NT2/D1 (cell line): ENCODE measurements around the gene PIK3AP1.
"Not testable (repeated sequence)": the region's sequence is repeated elsewhere in the genome, so short reads cannot be mapped to it uniquely, and the experiment has no call there.

Experiments used
- SUZ12 ChIP-seq: IDR thresholded peaks from 2 replicates; pipeline ENCODE4 v1.6.1; 2011; ENCODE audit not compliant: insufficient read length, insufficient read depth; ENCODE audit errors: extremely low read depth
- YY1 ChIP-seq: IDR thresholded peaks from 2 replicates; pipeline ENCODE4 v1.6.1; 2011; ENCODE audit not compliant: insufficient read length, insufficient read depth
- ZNF274 ChIP-seq: IDR thresholded peaks from 2 replicates; pipeline ENCODE4 v1.6.1; 2011; ENCODE audit warnings: mild to moderate bottlenecking, low read depth, low read length

- TF ChIP-seq YY1, ZNF274, SUZ12: not testable (repeated sequence)
These were observed 22.0 kb downstream of the PIK3AP1 start for GRCh38 chr10:96698305-96698704.
